ENCODE measurements around the gene FNTB. TPM values are rescaled to one million over a fixed set of nuclear protein-coding genes. Genes with fewer than 3 reads are reported as not detected.

Gene FNTB
- polyA plus RNA-seq, 3 donors, result 12.3 to 14.2 (median 14.1) TPM

DNA sequence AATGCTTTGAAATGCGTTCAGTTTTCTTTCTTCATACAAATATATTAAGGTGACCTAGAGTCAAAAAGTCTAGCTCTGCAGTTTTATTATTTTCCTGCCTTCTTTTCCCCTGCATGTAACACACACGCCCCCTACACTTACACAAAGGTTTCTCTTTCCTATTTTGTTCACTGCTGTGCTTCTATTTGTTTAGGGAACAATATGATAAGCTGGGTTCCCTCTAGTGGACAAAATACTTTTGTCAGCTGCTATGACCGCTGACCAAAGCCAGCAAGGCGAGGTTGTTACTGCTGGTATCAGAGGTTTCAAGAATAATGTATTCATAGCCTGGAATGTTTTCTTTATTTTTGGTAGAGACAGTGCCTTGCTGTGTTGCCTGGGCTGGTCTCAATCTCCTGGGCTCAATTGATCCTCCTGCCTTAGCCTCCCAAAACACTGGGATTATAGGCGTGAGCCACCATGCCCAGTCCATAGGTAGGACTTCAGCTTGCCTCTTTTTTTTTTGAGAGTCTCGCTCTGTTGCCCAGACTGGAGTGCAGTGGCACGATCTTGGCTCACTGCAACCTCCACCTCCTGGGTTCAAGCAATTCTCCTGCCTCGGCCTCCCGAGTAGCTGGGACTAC lies 33.4 kb downstream of the FNTB start:
- Mint-ChIP-seq H3K27ac (peak overlapping the region in 1 of 7 donors; percentile 24), H3K9me3 (no peaks in the 10 kb centered on the region), H3K4me1 (peaks cover 6% of the 10 kb centered on the region), H3K36me3 (peaks cover 33 to 59% of the 10 kb centered on the region in 2 donors), H3K27me3 (ENCODE audit: low read depth in 3 of 3) (peaks cover 0 to 1% (median 0%) of the 10 kb centered on the region in 3 donors), H3K4me3 (peak overlapping the region in 1 of 2 donors; percentile 23)
- H3K79me2 ChIP-seq (ENCODE audit: insufficient read depth, low read length), result no peaks in the 10 kb centered on the region
- WGBS (ENCODE audit: insufficient coverage), result 61% methylated on average over 3 of the region's 9 CpGs
- H3K27ac ChIP-seq (ENCODE audit: low read depth in 1 of 2, low read length in 2 of 2), result peak overlapping the region in 1 of 2 donors; percentile 23
- intact Hi-C loops (cut with micrococcal nuclease), result no loop called here
- peak overlapping the region; percentile 42 for H3K4me2 ChIP-seq (replicated peaks; ENCODE audit: extremely low read depth, low read length, poor library complexity, severe bottlenecking)
- TF ChIP-seq CTCF (IDR thresholded peaks at IDR 0.05), result peak; percentile 77
- H3K9ac ChIP-seq (ENCODE audit: insufficient read depth, low read length, poor library complexity, severe bottlenecking), result no peak overlapping the region
- DNase-seq, result peak; percentile 48 to 65 (median 54)
- H3K27me3 ChIP-seq (ENCODE audit: control insufficient read depth in 2 of 2, insufficient read depth in 2 of 2, low read length in 2 of 2), result no peaks in the 10 kb centered on the region
- H3K36me3 ChIP-seq (replicated peaks in 1 of 2; ENCODE audit: control insufficient read depth in 1 of 2, insufficient read depth in 2 of 2, low read length in 2 of 2), result peaks cover 26 to 60% of the 10 kb centered on the region in 2 donors
- H3K4me3 ChIP-seq (replicated peaks in 1 of 3; ENCODE audit: low read depth in 2 of 3, low read length in 3 of 3), result no peak overlapping the region
- no peaks in the 10 kb centered on the region for H4K20me1 ChIP-seq (ENCODE audit: insufficient read depth, low read length)
- H3K4me1 ChIP-seq (ENCODE audit: control insufficient read depth in 1 of 2, insufficient read depth in 2 of 2, low read length in 2 of 2), result no peaks in the 10 kb centered on the region
- H3K9me3 ChIP-seq (replicated peaks in 1 of 2; ENCODE audit: control insufficient read depth in 1 of 2, insufficient read depth in 1 of 2, low read length in 2 of 2), result no peaks in the 10 kb centered on the region
- H2AFZ ChIP-seq (ENCODE audit: insufficient read depth, low read depth, low read length, poor library complexity, severe bottlenecking), result no peak overlapping the region

- Histone ChIP-seq H3K4me3 (replicated peaks in 1 of 3; ENCODE audit: low read depth in 2 of 3, low read length in 3 of 3) (no peak overlapping the region), H3K9ac (ENCODE audit: insufficient read depth, low read length, poor library complexity, severe bottlenecking) (no peak overlapping the region), H3K27me3 (ENCODE audit: control insufficient read depth in 2 of 2, insufficient read depth in 2 of 2, low read length in 2 of 2) (no peaks in the 10 kb centered on the region), H3K27ac (ENCODE audit: low read depth in 1 of 2, low read length in 2 of 2) (no peak overlapping the region), H3K4me2 (replicated peaks; ENCODE audit: extremely low read depth, low read length, poor library complexity, severe bottlenecking) (no peak overlapping the region), H3K79me2 (ENCODE audit: insufficient read depth, low read length) (no peaks in the 10 kb centered on the region), H3K9me3 (replicated peaks in 1 of 2; ENCODE audit: control insufficient read depth in 1 of 2, insufficient read depth in 1 of 2, low read length in 2 of 2) (no peaks in the 10 kb centered on the region), H3K4me1 (ENCODE audit: control insufficient read depth in 1 of 2, insufficient read depth in 2 of 2, low read length in 2 of 2) (no peaks in the 10 kb centered on the region), H3K36me3 (replicated peaks in 1 of 2; ENCODE audit: control insufficient read depth in 1 of 2, insufficient read depth in 2 of 2, low read length in 2 of 2) (peaks cover 39 to 81% of the 10 kb centered on the region in 2 donors), H4K20me1 (ENCODE audit: insufficient read depth, low read length) (no peaks in the 10 kb centered on the region), H2AFZ (ENCODE audit: insufficient read depth, low read depth, low read length, poor library complexity, severe bottlenecking) (no peak overlapping the region)
- Mint-ChIP-seq H3K27ac (no peak overlapping the region), H3K36me3 (peaks cover 51 to 72% of the 10 kb centered on the region in 2 donors), H3K27me3 (ENCODE audit: low read depth in 3 of 3) (peaks cover 0 to 3% (median 0%) of the 10 kb centered on the region in 3 donors), H3K9me3 (no peaks in the 10 kb centered on the region), H3K4me3 (no peak overlapping the region), H3K4me1 (peaks cover 11% of the 10 kb centered on the region)
- WGBS (ENCODE audit: insufficient coverage), result 100% methylated on average over 1 of the region's 5 CpGs
- intact Hi-C loops (cut with micrococcal nuclease), result no loop called here
- DNase-seq, result no peak
- TF ChIP-seq CTCF (IDR thresholded peaks at IDR 0.05), result no peak
These were observed 38.3 kb downstream of the FNTB start for GRCh38 chr14:65024957-65025356.

Measured in CD14-positive monocyte (primary cell).